HG03064 (cell line): ENCODE data around the gene LRRC61.
A peak's percentile ranks its signal among the peaks of the same experiment; 100 is the strongest.

Experiments used
- ATAC-seq: cut with Tn5 transposase; IDR thresholded peaks from one replicate; pipeline ENCODE4 v1.9.1; 2021; ENCODE audit warnings: low read depth; ENCODE audit not compliant: unreplicated experiment

LRRC61 gene

GRCh38 chr7:150346922-150347321 lies 23.8 kb downstream of the LRRC61 start:
- ATAC-seq, result no peak

- ATAC-seq, result no peak
Measured at GRCh38 chr7:150351587-150352194, 28.5 kb downstream of the LRRC61 start.

- no peak for ATAC-seq
Measured at GRCh38 chr7:150355666-150356059, 32.5 kb downstream of the LRRC61 start.

- ATAC-seq, result no peak
Measured at GRCh38 chr7:150356265-150356897, 33.2 kb downstream of the LRRC61 start.

GRCh38 chr7:150357270-150357669 lies 34.1 kb downstream of the LRRC61 start:
- peak; percentile 53 for ATAC-seq

- ATAC-seq, result peak; percentile 16
Measured at GRCh38 chr7:150357771-150358427, 34.7 kb downstream of the LRRC61 start.

- ATAC-seq, result no peak
Measured at GRCh38 chr7:150358433-150358832, 35.3 kb downstream of the LRRC61 start.

- no peak for ATAC-seq
Measured at GRCh38 chr7:150358988-150359621, 36.0 kb downstream of the LRRC61 start.

GRCh38 chr7:150359622-150360362 lies 36.6 kb downstream of the LRRC61 start:
- ATAC-seq, result no peak

- ATAC-seq, result no peak
Measured at GRCh38 chr7:150360363-150361058, 37.4 kb downstream of the LRRC61 start.

- ATAC-seq, result no peak
Measured at GRCh38 chr7:150361402-150361801, 38.2 kb downstream of the LRRC61 start.

- no peak for ATAC-seq
Measured at GRCh38 chr7:150361807-150362621, 38.9 kb downstream of the LRRC61 start.

GRCh38 chr7:150363370-150363769 lies 40.2 kb downstream of the LRRC61 start:
- no peak for ATAC-seq

GRCh38 chr7:150363872-150364271 lies 40.7 kb downstream of the LRRC61 start:
- no peak for ATAC-seq

- no peak for ATAC-seq
Measured at GRCh38 chr7:150365194-150365593, 42.0 kb downstream of the LRRC61 start.

- ATAC-seq, result no peak
Measured at GRCh38 chr7:150365673-150366398, 42.7 kb downstream of the LRRC61 start.

GRCh38 chr7:150367677-150368095 lies 44.5 kb downstream of the LRRC61 start:
- no peak for ATAC-seq

- peak; percentile 49 for ATAC-seq
Measured at GRCh38 chr7:150368096-150368883, 45.1 kb downstream of the LRRC61 start, which contains the start of gene REPIN1. Gene REPIN1, plus strand, starts transcription at chr7:150368822. Its CDS starts 890 bp downstream, at chr7:150369712.
